ENCODE data around the gene SCYL1. TPM values are rescaled to one million over a fixed set of nuclear protein-coding genes. Genes with fewer than 3 reads are reported as not detected.

The SCYL1 gene
- total RNA-seq, result 109 and 115 TPM in 2 replicates

- no peaks in the 10 kb centered on the region for H3K9me3 ChIP-seq (ENCODE audit: low read depth, low read length)
- DNase-seq (ENCODE audit: insufficient read length, low spot score, missing footprints), result peak; percentile 98
Observed at GRCh38 chr11:65524741-65525545, at the start of gene SCYL1. Gene SCYL1 (plus strand): TSS chr11:65525083. CDS start chr11:65525154, 71 bp downstream.

DNA sequence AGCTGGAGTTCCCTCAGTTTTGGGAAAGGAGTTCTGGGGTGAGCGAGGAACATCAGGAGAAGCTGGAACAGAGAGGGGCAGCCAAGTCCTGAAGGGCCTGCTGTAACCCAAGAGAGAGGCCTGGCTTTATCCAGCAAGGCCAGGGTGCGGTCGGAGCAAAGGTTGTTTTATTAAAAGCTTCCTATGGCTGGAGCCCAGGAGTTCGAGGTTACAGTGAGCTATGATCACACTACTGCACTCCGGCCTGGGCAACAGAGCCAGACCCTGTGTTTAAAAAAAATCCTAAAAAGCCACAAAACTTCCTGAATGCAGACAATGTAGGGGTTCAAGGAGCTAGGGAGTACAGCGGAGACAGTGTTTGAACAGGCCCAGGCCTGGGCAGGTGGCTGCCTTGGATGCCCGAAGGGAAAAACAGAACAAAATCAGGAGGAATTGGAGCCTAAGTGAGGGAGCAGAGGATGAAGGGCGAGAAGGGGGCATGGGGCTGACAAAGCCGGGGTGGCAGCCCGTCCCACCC, 48.2 kb upstream of the SCYL1 start:
- Histone ChIP-seq H3K9me3 (ENCODE audit: low read depth, low read length) (no peaks in the 10 kb centered on the region), H2AFZ (ENCODE audit: low read length) (no peak overlapping the region), H3K4me2 (ENCODE audit: insufficient read depth, low read length) (peak overlapping the region; percentile 94), H3K36me3 (ENCODE audit: insufficient read depth, low read length) (no peaks in the 10 kb centered on the region), H3K27me3 (ENCODE audit: insufficient read depth, low read length) (no peaks in the 10 kb centered on the region), H3K27ac (ENCODE audit: low read depth, low read length) (peak overlapping the region; percentile 100), H3K4me1 (ENCODE audit: insufficient read depth, low read length) (peaks cover 51% of the 10 kb centered on the region), H3K4me3 (ENCODE audit: insufficient read depth, low read length) (peak overlapping the region; percentile 73), H3K79me2 (ENCODE audit: insufficient read depth, low read length) (peaks cover 75% of the 10 kb centered on the region), H4K20me1 (ENCODE audit: insufficient read depth, low read length) (no peaks in the 10 kb centered on the region)
- TF ChIP-seq, protein P1, sequence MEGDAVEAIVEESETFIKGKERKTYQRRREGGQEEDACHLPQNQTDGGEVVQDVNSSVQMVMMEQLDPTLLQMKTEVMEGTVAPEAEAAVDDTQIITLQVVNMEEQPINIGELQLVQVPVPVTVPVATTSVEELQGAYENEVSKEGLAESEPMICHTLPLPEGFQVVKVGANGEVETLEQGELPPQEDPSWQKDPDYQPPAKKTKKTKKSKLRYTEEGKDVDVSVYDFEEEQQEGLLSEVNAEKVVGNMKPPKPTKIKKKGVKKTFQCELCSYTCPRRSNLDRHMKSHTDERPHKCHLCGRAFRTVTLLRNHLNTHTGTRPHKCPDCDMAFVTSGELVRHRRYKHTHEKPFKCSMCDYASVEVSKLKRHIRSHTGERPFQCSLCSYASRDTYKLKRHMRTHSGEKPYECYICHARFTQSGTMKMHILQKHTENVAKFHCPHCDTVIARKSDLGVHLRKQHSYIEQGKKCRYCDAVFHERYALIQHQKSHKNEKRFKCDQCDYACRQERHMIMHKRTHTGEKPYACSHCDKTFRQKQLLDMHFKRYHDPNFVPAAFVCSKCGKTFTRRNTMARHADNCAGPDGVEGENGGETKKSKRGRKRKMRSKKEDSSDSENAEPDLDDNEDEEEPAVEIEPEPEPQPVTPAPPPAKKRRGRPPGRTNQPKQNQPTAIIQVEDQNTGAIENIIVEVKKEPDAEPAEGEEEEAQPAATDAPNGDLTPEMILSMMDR (IDR thresholded peaks at IDR 0.05; ENCODE audit: extremely low read depth, low read depth, low read length), result no peak
- DNase-seq (ENCODE audit: insufficient read length, low spot score, missing footprints), result peak; percentile 74

More at GRCh38 chr11:65524741-65525545, at the start of gene SCYL1:
- peaks cover 43% of the 10 kb centered on the region for H3K79me2 ChIP-seq (ENCODE audit: insufficient read depth, low read length)
- H3K4me2 ChIP-seq (ENCODE audit: insufficient read depth, low read length), result peak within 1 kb of the TSS; percentile 83
- TF ChIP-seq, protein P1 (IDR thresholded peaks at IDR 0.05; ENCODE audit: extremely low read depth, low read depth, low read length), result no peak
- peak within 1 kb of the TSS; percentile 83 for H2AFZ ChIP-seq (ENCODE audit: low read length)
- H3K4me3 ChIP-seq (ENCODE audit: insufficient read depth, low read length), result peak within 1 kb of the TSS; percentile 95
- peak within 1 kb of the TSS; percentile 75 for H3K27ac ChIP-seq (ENCODE audit: low read depth, low read length)
- H3K36me3 ChIP-seq (ENCODE audit: insufficient read depth, low read length), result peaks cover 33% of the 10 kb centered on the region
- H3K27me3 ChIP-seq (ENCODE audit: insufficient read depth, low read length), result no peaks in the 10 kb centered on the region
- H4K20me1 ChIP-seq (ENCODE audit: insufficient read depth, low read length), result peaks cover 37% of the 10 kb centered on the region
- H3K4me1 ChIP-seq (ENCODE audit: insufficient read depth, low read length), result peaks cover 16% of the 10 kb centered on the region

GRCh38 chr11:65477149-65477965, 47.5 kb upstream of the SCYL1 start:
- Histone ChIP-seq H2AFZ (ENCODE audit: low read length) (no peak overlapping the region), H3K27ac (ENCODE audit: low read depth, low read length) (peak overlapping the region; percentile 100), H3K36me3 (ENCODE audit: insufficient read depth, low read length) (no peaks in the 10 kb centered on the region), H3K4me2 (ENCODE audit: insufficient read depth, low read length) (peak overlapping the region; percentile 94), H4K20me1 (ENCODE audit: insufficient read depth, low read length) (no peaks in the 10 kb centered on the region), H3K4me3 (ENCODE audit: insufficient read depth, low read length) (peak overlapping the region; percentile 73), H3K4me1 (ENCODE audit: insufficient read depth, low read length) (peaks cover 53% of the 10 kb centered on the region), H3K79me2 (ENCODE audit: insufficient read depth, low read length) (peaks cover 71% of the 10 kb centered on the region), H3K27me3 (ENCODE audit: insufficient read depth, low read length) (no peaks in the 10 kb centered on the region), H3K9me3 (ENCODE audit: low read depth, low read length) (no peaks in the 10 kb centered on the region)
- TF ChIP-seq, protein P1 (IDR thresholded peaks at IDR 0.05; ENCODE audit: extremely low read depth, low read depth, low read length), result no peak
- DNase-seq (ENCODE audit: insufficient read length, low spot score, missing footprints), result peak; percentile 98

Data from osteoblast (primary cell).